Skeletal muscle tissue (tissue), 4 donors: ENCODE measurements around the gene UTRN. TPM values are rescaled to one million over a fixed set of nuclear protein-coding genes. Genes with fewer than 3 reads are reported as not detected.
A peak's percentile ranks its signal among the peaks of the same experiment; 100 is the strongest.

Source experiments
- H3K27ac ChIP-seq: one replicate; pipeline ENCODE4 v1.7.0; 2013; ENCODE audit warnings: mild to moderate bottlenecking, low read depth, low read length, inconsistent platforms
- H3K27me3 ChIP-seq, 3 donors: one replicate each; pipeline ENCODE4 v1.7.0; 2013; ENCODE audit warnings: low read length in 3 of 3; ENCODE audit not compliant: control insufficient read depth in 3 of 3, insufficient read depth in 3 of 3
- H3K36me3 ChIP-seq, 3 donors: one replicate each; pipeline ENCODE4 v1.7.0; 2013; ENCODE audit warnings: low read length in 3 of 3; ENCODE audit not compliant: control insufficient read depth in 3 of 3, insufficient read depth in 3 of 3
- H3K4me1 ChIP-seq, 3 donors: one replicate each; pipeline ENCODE4 v1.7.0; 2013; ENCODE audit warnings: low read length in 3 of 3, mild to moderate bottlenecking in 3 of 3; ENCODE audit not compliant: control insufficient read depth in 3 of 3, insufficient read depth in 3 of 3
- H3K4me3 ChIP-seq, 3 donors: one replicate each; pipeline ENCODE4 v1.7.0; 2013; ENCODE audit warnings: low read length in 3 of 3
- H3K9ac ChIP-seq, 3 donors: one replicate each; pipeline ENCODE4 v1.7.0; 2013; ENCODE audit warnings: low read length in 3 of 3, mild to moderate bottlenecking in 3 of 3, moderate library complexity in 2 of 3, low read depth in 1 of 3
- H3K9me3 ChIP-seq, 3 donors: one replicate each; pipeline ENCODE4 v1.7.0; 2013; ENCODE audit warnings: low read length in 3 of 3; ENCODE audit not compliant: control insufficient read depth in 3 of 3
- total RNA-seq: library from RNA; depleted of rRNA; stranded (reverse); fragments of >200 nt; gene quantifications from one replicate; pipeline ENCODE4 v1.2.3, GENCODE V29; 2014
- donor health status: Osteomylitis.

Gene UTRN
- total RNA-seq, 1 donor from 2014 or later = 149 TPM

GRCh38 chr6:144334150-144334708 lies 49.1 kb downstream of the UTRN start:
- H3K4me3 ChIP-seq = peak overlapping the region; percentile 55 to 67 (median 64)
- H3K27ac ChIP-seq = peak overlapping the region; percentile 77
- H3K4me1 ChIP-seq = peaks cover 34 to 52% (median 39%) of the 10 kb centered on the region in 3 donors

More at GRCh38 chr6:144334150-144334708, 49.1 kb downstream of the UTRN start:
- no peaks in the 10 kb centered on the region for H3K27me3 ChIP-seq
- no peaks in the 10 kb centered on the region for H3K36me3 ChIP-seq
- H3K9ac ChIP-seq = peak overlapping the region; percentile 47 to 77 (median 47)
- no peaks in the 10 kb centered on the region for H3K9me3 ChIP-seq

Other genes with a start within 250 kb of the UTRN start
- 71.5 TPM for gene SF3B5, start 189.8 kb upstream of the UTRN start, total RNA-seq
- gene STX11, start 134.8 kb upstream of the UTRN start, total RNA-seq = 2.1 TPM